Superior temporal gyrus (tissue), 1 donor: ENCODE results near the gene CDC25B.

Experiments
- DNase-seq: peaks from one replicate; pipeline ENCODE4 v3.0.0-alpha.2; 2016; ENCODE audit errors: extremely low spot score

Gene CDC25B

GRCh38 chr20:3795511-3796468 lies at the start of gene CDC25B:
TSS of gene CDC25B (plus strand) at chr20:3796310. CDS start at chr20:3796532, 222 bp downstream.
- DNase-seq: peak; percentile 92

DNA sequence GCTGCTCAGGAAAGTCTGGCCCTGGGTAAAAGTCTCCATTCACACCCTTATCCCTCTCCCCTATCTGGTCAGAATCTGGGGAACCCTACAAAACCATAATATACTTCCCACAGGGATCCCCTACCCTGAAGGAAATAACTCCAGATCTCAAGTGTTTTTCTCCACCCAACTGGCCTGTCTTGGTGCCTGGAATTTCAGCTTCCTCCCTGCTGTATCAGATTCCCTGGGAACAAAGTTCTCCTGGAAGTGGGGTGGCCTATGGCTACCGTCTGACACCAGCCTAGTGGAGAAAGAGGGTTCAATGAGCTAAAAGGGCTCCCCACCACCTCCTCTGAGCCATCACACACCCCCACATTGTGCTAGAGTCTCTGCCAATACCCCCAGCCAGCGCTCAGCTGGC lies 48.6 kb upstream of the CDC25B start:
- DNase-seq: no peak

DNA sequence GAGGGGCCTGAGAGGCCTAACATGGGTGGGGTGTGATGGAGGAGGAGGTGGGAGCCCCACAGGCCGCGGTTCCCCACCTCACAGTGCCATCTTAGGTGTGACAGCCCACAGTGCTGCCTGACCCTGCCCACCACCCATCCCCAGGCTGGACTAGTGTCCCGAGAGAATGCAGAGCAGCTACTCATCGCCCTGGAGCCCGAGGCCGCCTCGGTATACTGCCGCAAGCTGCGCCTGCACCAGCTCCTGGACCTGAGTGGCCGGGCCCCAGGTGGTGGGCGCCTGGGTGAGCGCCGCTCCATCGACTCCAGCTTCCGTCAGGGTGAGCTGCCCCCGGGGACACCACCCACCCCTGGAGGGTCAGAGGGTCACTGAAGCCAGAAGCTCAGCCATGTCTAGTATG lies 48.0 kb upstream of the CDC25B start:
- no peak for DNase-seq

DNA sequence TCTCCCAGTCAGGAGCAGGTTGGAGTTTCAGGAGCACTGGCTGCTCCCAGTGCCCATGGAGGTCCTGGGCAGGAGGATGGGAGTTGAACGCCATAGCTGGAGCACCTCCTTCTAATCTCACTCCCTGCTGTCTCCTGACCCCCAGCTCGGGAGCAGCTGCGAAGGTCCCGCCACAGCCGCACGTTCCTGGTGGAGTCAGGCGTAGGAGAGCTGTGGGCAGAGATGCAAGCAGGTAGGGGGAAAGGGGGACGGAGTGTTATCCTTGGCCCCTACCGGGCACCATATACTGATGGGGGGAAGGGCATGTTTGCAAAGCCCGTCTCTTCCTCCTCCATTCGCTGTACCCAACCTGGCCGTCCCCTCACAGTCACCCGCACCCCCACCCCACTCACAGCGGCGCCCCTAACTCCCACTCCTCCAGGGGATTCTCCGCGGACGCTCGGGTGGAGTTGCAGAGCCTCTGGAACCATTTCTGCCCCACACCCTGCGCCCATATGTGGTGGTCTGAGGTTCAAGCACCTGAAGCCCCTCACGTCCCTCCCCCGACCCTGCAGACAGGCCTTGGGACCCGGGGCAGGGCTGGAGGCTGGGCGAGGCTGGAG lies 46.9 kb upstream of the CDC25B start:
- no peak for DNase-seq

DNA sequence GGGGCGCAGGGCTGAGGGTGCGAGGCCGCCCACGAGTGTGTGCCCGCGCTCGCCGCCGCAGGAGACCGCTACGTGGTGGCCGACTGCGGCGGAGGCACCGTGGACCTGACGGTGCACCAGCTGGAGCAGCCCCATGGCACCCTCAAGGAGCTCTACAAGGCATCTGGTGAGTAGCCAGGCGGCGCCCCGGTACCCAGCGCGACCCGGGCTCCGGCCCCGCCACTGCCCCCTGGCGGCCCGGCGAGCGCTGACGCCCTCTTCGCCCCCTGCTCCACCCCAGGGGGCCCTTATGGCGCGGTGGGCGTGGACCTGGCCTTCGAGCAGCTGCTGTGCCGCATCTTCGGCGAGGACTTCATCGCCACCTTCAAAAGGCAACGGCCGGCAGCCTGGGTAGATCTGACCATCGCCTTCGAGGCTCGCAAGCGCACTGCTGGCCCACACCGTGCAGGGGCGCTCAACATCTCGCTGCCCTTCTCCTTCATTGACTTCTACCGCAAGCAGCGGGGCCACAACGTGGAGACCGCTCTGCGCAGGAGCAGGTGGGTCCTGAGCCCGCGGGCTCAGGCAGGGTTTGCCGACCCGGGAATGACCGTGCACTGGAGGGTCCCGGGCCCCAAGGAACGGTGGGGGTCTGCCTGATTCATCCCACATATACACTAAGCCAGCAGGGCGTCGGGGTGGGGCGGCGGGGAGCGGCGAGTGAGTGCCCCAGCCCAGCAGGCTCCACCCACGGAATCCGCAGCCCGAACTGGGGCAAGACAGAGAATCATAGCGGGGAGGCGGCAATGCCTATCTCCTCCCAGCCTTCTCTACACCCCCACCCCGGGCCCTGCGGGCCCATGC lies 46.2 kb upstream of the CDC25B start:
- no peak for DNase-seq

GRCh38 chr20:3751305-3751674 lies 44.8 kb upstream of the CDC25B start:
- DNase-seq: no peak

- no peak for DNase-seq
Observed at GRCh38 chr20:3751675-3752385, 44.3 kb upstream of the CDC25B start.

GRCh38 chr20:3752386-3752759 lies 43.7 kb upstream of the CDC25B start:
- no peak for DNase-seq

GRCh38 chr20:3753098-3753497 lies 43.0 kb upstream of the CDC25B start:
- DNase-seq: peak; percentile 74

DNA sequence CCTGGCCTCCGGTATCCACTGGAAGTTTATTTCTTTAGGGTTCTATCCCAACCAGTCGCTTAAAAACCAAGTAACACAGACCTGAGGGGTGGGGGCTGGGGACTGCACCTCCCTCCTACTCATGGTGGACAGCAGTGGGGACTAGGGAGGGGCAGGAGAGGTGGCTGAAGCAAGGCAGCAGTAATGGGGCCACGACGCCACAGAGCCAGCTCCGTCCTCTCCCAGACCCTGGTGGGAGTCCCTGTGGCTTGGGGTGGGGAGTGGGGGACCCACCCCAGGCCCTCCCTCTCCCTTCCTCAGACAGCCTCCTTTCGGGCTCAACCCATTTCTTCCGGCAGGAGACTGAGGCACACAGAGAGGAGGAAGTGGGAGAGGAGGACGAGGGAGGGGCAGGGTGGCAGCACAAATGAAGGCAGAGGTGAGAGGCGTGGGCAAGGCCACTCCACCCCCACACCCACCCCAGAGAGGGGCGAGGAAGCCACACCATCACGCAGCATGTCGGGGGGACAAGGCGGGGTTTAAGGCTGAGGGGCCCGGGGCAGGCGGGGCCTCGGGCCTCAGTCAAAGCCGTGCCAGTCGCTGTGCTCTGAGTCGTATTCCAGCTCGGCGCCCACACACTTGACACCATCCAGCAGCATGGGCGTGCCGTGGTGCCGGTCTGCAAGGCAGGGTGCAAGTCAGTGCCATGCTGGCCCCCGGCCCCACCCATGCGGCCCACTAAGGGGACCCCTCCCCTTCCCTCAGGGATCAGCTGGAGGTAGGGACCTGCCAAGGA lies 42.4 kb upstream of the CDC25B start:
- DNase-seq: no peak

DNA sequence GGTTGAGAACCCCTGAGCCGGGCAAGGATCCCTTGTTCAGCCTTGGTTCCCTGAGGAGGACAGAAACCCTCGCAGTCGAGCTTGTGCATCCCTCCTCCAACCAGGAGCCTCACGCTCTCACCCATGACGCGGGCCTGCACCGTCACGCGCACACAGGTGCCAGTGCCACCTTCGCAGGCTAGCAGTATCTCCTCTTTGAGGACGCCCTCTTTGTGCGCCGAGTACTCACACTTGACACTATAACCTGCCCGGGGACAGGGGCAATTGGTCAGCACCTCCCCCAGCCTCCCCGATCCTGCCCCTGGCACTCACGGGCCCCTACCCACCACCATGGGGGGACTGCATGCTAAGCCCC lies 41.9 kb upstream of the CDC25B start:
- DNase-seq: no peak

DNA sequence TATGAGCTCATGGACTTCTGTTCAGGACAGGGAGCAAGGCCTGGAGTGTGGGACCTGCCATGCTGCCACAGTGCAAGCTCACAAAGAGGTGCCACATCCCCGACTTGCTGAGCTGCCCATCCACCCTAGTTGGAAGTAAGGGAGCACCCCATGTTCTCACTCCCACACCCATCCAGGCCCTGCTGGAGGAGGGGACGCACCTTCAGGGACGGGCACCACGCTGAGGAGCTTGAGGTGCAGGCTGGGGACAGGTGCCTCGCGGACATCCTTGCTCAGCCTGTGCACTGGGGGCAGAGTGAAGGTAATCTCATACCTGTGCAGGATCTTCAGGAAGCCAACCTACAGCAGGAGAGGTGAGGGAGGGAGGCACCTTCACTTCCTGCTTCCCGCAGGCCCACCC lies 40.8 kb upstream of the CDC25B start:
- no peak for DNase-seq

- no peak for DNase-seq
Observed at GRCh38 chr20:3755814-3756480, 40.2 kb upstream of the CDC25B start.

DNA sequence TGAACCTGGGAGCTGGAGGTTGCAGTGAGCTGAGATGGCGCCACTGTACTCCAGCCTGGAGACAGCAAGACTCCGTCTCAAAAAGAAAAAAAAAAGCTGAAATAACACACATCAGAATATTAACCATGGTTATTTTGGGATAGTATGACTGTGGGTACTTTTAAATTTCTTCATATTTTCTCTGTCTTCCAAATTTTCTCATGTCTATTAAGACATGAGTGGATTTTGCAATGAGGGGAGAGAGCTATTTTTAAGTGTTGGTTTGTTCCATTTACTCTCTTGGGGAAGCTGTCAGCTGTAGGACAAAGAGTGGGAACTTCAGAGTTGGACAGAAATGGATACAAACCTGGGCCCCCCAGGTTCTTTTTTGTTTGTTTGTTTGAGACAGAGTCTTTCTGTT lies 38.8 kb upstream of the CDC25B start:
- no peak for DNase-seq

- no peak for DNase-seq
Observed at GRCh38 chr20:3758566-3758965, 37.5 kb upstream of the CDC25B start.

DNA sequence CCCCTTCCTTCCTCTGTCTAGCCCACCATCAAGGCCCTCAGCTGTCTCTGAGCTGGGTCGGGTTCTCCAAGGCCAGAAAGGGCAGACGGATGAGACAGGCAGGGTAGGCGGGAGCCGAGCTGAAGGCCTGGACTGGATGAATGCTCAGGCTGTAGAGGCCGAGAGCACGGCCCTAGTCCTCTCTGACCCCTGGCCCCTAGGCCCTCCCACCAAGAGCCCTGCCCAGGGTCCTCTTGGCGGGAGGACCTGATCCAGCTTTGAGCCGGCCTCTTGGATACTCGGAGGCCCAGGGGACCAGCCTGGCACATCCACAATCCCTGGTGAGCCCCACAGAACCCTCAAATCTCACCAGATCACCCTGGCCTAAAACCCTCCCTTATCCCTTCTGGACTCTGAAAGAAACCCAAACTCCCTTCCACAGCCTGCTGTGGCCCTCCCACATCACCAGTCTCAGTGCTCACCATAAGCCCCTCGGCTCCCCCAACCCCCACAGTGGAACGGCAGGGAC lies 36.7 kb upstream of the CDC25B start:
- DNase-seq: no peak

DNA sequence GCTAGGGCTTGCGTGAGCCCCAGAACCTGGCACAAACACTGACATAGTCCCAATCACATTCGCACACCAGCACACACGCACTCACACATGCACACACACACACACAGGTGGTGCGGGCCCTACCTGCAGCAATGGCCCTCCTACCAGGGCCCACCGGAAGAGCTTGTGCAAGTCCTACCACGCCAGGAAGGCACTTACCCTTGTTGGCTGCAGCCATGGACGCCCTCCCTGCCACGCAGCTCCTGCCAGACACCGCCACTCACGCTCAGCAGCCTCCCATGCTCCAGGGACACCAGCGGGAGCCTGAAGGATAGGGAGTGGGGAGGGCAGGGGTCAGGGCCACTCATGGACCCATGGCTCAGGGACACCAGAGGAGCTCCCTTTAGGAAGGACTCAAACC lies 36.2 kb upstream of the CDC25B start:
- DNase-seq: no peak

DNA sequence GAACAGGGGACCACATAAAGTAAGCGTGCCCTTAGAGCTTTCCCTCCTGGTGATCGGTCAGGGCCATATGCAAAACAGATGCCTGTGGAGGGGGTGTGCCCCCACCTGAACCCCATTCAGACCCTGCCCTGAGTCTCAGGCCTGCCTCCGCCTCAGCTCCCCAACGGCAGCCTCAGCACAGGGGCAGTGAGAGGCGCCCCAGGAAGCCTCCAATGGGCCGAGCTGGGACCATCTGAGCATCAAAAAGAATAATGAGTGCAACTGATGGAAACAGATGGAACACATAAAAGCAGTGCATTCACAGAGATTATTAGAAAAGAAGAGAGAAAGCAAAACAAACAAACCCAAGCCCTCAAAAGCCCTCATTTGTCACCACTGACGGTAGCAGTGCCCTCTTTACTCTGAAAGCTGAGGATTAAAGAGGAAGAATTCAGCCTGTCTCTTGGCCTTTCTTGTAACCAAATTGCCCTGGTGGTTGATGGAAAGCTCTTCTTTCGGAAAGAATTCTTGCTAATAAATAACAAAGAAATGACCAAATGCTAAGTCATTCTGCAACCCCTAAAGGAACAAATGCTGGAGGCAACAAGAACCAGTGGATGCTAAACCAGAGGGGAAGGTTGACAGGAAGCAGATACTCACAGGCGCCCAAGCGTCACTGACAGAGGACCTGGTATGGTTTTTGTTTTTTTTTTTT lies 35.3 kb upstream of the CDC25B start:
- DNase-seq: no peak

DNA sequence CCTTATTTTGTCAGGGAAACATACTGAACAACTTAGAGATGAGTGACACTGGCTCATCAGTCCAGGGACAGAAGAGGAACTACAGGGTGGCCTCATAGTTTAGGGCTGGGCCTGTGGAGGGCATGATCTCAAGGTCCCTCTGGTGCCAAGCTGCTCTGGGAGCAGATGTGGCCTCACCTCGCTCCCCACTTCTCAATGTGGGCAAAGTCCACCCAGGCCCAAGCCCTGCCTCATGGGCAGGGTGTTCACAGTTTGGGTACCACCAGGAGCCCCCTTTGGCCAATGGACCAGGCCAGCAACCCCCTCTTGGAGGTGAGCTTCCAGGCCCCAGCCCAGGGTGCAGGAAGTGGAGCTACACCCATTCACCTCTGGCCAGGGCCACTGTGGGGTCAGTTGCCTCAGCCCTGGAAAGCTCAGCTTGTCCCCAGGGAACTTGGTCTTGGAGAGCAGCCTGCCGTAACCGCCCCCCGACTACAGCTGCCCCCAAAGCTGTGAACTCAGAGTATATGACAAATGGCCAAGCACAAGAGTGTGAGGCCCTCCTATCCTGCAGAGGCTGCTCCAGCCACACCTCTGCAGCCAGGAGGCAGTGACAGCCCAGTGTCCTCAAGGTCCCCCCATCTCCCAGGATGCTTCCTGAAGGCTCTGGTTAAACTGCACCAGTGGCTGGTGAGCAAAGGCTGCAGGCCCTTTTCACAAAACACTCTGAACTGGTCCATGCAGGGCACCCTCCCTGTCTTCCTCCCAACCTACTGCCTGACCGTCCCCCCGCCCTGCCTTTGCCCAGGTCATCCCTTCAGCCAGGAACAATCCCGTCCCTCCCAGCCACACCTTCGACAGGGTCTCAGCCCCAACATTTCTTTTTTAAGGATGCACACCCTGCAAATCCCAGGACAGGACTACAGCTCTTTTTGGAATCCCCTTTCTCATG lies 32.2 kb upstream of the CDC25B start:
- no peak for DNase-seq
